Measurements from ENCODE around the gene SLC39A7. TPM values are rescaled to one million over a fixed set of nuclear protein-coding genes. Genes with fewer than 3 reads are reported as not detected.

Gene SLC39A7
- total RNA-seq: 162 and 171 TPM in 2 replicates

GRCh38 chr6:33200219-33201146 lies at the start of gene SLC39A7, which contains the start of gene RXRB:
TSS of gene SLC39A7 (plus strand) at chr6:33200867. CDS start at chr6:33201246, 379 bp downstream.
TSS of gene RXRB (minus strand) at chr6:33200665. CDS start at chr6:33200476, 189 bp downstream.

GRCh38 chr6:33192105-33192646 lies 8.5 kb upstream of the SLC39A7 start, which contains the start of gene COL11A2:
TSS of gene COL11A2 (minus strand) at chr6:33192467. CDS start at chr6:33192240, 227 bp downstream.

GRCh38 chr6:33204415-33205190 lies 3.9 kb downstream of the SLC39A7 start, which contains the start of gene HSD17B8:
TSS of gene HSD17B8 (plus strand) at chr6:33204655. CDS start at chr6:33204669, 14 bp downstream.

GRCh38 chr6:33208091-33208967 lies 7.7 kb downstream of the SLC39A7 start, which contains the start of gene RING1:
TSS of gene RING1 (plus strand) at chr6:33208500. CDS start at chr6:33208823, 323 bp downstream.

Other genes with a start within 250 kb of the SLC39A7 start
- 0.78 and 2.1 TPM in 2 replicates for gene HLA-DMA, start 247.8 kb upstream of the SLC39A7 start, total RNA-seq
- 79.3 and 102 TPM in 2 replicates for gene BRD2, start 232.3 kb upstream of the SLC39A7 start, total RNA-seq
- gene HLA-DOA, start 191.3 kb upstream of the SLC39A7 start, total RNA-seq: not detected in 2 replicates
- gene HLA-DPA1, start 127.2 kb upstream of the SLC39A7 start, total RNA-seq: 0.30 TPM in 1 of 2 replicates, not detected in the other
- 2.4 TPM in 1 of 2 replicates, not detected in the other for gene HLA-DPB1, start 124.9 kb upstream of the SLC39A7 start, total RNA-seq
- 0.30 and 0.37 TPM in 2 replicates for gene COL11A2, start 8.4 kb upstream of the SLC39A7 start, total RNA-seq
- 22.9 and 27.8 TPM in 2 replicates for gene RXRB, start 202 bp upstream of the SLC39A7 start, total RNA-seq
- 1.8 and 4.5 TPM in 2 replicates for gene HSD17B8, start 3.8 kb downstream of the SLC39A7 start, total RNA-seq
- 23.8 and 26.4 TPM in 2 replicates for gene RING1, start 7.6 kb downstream of the SLC39A7 start, total RNA-seq
- 32.4 and 33.9 TPM in 2 replicates for gene VPS52, start 71.0 kb downstream of the SLC39A7 start, total RNA-seq
- 1,202 and 4,104 TPM in 2 replicates for gene RPS18, start 71.2 kb downstream of the SLC39A7 start, total RNA-seq
- 2.3 and 4.2 TPM in 2 replicates for gene B3GALT4, start 76.3 kb downstream of the SLC39A7 start, total RNA-seq
- 64.0 and 111 TPM in 2 replicates for gene WDR46, start 88.4 kb downstream of the SLC39A7 start, total RNA-seq
- gene PFDN6, start 88.7 kb downstream of the SLC39A7 start, total RNA-seq: 29.2 and 41.0 TPM in 2 replicates
- 18.7 and 30.7 TPM in 2 replicates for gene RGL2, start 98.1 kb downstream of the SLC39A7 start, total RNA-seq
- gene TAPBP, start 113.2 kb downstream of the SLC39A7 start, total RNA-seq: 69.8 and 119 TPM in 2 replicates
- gene ZBTB22, start 116.9 kb downstream of the SLC39A7 start, total RNA-seq: 19.4 and 21.1 TPM in 2 replicates
- gene DAXX, start 122.1 kb downstream of the SLC39A7 start, total RNA-seq: 45.7 and 84.3 TPM in 2 replicates
- gene KIFC1, start 191.0 kb downstream of the SLC39A7 start, total RNA-seq: 1.2 and 11.2 TPM in 2 replicates
- 25.7 and 27.9 TPM in 2 replicates for gene PHF1, start 210.1 kb downstream of the SLC39A7 start, total RNA-seq
- gene CUTA, start 217.2 kb downstream of the SLC39A7 start, total RNA-seq: 84.6 and 90.6 TPM in 2 replicates
- 3.9 and 10.1 TPM in 2 replicates for gene SYNGAP1, start 219.2 kb downstream of the SLC39A7 start, total RNA-seq